Stomach (tissue), 4 donors: ENCODE data around the gene RGS3.

Experiments
- POLR2A ChIP-seq, 4 donors: fragments of 450-650 bp; IDR thresholded peaks; one replicate each; pipeline ENCODE4 v1.6.1; 2016; ENCODE audit warnings: antibody characterized with exemption in 4 of 4, control low read depth in 2 of 4, mild to moderate bottlenecking in 1 of 4, moderate library complexity in 1 of 4
- TF ChIP-seq, protein P1 (sequence below), 7 experiments: fragments of 450-650 bp in 4 of 7; fragments of 200-600 bp in 3 of 7; sonication (generic) in 3 of 7; IDR thresholded peaks; one replicate each; pipeline ENCODE4 v1.5.1; 2016 to 2019; ENCODE audit warnings: antibody characterized with exemption in 7 of 7, control low read depth in 2 of 7, mild to moderate bottlenecking in 1 of 7

DNA sequence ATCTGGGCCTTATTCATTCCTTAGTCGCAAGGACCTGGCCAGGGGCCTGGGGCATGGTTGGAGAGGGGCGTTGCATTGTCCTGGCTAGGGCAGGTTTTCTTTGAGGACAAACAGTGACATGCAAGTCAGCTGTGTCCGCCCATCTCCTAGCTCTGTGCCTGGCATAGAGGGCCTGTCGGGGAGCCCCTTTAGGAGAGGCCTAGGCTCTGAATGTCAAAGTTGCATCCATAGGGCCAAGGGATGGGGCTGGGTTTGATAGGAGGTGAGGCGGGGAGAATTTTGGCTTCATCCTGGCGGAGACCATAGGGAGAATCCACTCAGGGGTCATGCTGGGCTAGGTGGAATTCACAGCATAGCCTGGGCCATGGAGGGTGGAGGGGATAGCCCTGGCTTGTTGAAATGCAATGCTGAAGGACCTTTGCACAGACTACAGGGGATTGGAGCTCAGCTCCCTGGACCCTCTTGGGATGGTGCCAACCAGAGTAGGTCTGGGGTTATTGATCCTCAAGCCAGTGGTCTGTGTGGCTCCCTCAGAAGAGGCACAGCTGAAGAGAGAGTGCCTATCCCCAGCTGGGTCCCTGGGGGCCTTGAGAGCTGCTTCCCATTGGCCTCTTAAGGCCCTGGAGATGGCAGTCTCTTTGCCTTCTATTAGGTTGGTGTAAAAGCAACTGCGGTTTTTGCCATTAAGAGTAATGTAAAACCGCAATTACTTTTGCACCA, 104.0 kb downstream of the RGS3 start:
- TF ChIP-seq, protein P1, sequence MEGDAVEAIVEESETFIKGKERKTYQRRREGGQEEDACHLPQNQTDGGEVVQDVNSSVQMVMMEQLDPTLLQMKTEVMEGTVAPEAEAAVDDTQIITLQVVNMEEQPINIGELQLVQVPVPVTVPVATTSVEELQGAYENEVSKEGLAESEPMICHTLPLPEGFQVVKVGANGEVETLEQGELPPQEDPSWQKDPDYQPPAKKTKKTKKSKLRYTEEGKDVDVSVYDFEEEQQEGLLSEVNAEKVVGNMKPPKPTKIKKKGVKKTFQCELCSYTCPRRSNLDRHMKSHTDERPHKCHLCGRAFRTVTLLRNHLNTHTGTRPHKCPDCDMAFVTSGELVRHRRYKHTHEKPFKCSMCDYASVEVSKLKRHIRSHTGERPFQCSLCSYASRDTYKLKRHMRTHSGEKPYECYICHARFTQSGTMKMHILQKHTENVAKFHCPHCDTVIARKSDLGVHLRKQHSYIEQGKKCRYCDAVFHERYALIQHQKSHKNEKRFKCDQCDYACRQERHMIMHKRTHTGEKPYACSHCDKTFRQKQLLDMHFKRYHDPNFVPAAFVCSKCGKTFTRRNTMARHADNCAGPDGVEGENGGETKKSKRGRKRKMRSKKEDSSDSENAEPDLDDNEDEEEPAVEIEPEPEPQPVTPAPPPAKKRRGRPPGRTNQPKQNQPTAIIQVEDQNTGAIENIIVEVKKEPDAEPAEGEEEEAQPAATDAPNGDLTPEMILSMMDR (IDR thresholded peaks at IDR 0.05), result no peak
- no peak for TF ChIP-seq POLR2A (IDR thresholded peaks at IDR 0.05)
